Uterus (tissue), 2 donors: ENCODE results near the gene TMED5.

Experiments
- CTCF ChIP-seq, 4 experiments: fragments of 200-600 bp in 2 of 4; fragments of 450-650 bp in 2 of 4; sonication (generic) in 2 of 4; IDR thresholded peaks; one replicate each; pipeline ENCODE4 v1.5.1; 2016 to 2019; ENCODE audit warnings: antibody characterized with exemption in 4 of 4, mild to moderate bottlenecking in 2 of 4, moderate library complexity in 1 of 4
- POLR2A ChIP-seq, 2 donors: fragments of 450-650 bp; IDR thresholded peaks; one replicate each; pipeline ENCODE4 v1.6.1; 2016; ENCODE audit warnings: antibody characterized with exemption in 2 of 2, mild to moderate bottlenecking in 1 of 2, moderate library complexity in 1 of 2

- no peak for TF ChIP-seq CTCF (IDR thresholded peaks at IDR 0.05)
- TF ChIP-seq POLR2A (IDR thresholded peaks at IDR 0.05), result no peak
Measured at GRCh38 chr1:93215322-93215721, 35.1 kb upstream of the TMED5 start.
